ENCODE data around the gene DNLZ.

DNA sequence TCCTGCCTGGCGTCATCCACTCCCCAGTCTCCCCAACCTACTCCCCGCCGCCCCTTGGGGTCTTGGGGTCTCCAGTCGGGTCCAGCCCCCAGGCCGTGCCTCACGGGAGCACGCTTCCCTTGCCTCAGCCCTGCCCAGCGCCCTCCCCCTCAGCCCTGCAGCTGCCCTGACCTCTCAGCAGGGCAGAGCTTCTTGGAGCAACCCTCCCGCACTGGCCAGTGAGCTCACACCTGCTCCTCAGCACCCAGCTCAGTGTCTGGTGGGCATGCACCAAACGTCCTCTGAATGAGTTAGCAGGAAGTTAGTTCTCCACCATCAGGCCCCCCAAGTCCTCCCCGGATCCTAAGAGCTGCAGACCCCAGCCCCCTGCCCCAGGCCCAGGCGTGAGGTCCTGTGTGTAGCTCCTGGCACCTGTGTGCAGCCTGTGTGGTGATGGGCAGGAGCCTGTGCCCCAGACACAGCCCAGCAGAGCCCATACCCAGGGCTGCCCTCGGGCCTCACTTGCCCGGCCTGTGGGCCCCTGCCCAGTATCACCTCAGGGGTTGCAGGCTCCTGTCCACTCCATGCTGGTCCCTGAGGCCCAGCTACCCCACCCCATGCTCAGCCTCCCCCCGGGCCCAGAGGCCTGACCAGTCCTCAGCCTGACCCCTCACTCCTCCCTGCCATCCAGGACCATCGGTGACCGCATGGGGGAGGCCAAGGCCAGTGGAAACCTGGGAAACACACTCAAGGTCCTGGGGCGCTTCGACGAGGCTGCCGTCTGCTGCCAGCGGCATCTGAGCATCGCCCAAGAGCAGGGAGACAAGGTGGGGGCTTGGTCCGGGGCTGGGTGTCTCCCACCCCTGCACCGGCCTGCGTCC, 28.0 kb downstream of the DNLZ start:
- TF ChIP-seq POLR2A (IDR thresholded peaks at IDR 0.05; ENCODE audit: low read length): no peak
- TF ChIP-seq GATA1 (IDR thresholded peaks at IDR 0.05; ENCODE audit: low read depth, low read length): no peak
